Measurements from ENCODE around the gene CACNA1F. TPM values are rescaled to one million over a fixed set of nuclear protein-coding genes. Genes with fewer than 3 reads are reported as not detected.

Gene CACNA1F
- polyA plus RNA-seq, 3 donors: 0.73 TPM; not detected in 2

GRCh38 chrX:49273181-49273727 lies 40.1 kb upstream of the CACNA1F start:
- TF ChIP-seq, protein P1, sequence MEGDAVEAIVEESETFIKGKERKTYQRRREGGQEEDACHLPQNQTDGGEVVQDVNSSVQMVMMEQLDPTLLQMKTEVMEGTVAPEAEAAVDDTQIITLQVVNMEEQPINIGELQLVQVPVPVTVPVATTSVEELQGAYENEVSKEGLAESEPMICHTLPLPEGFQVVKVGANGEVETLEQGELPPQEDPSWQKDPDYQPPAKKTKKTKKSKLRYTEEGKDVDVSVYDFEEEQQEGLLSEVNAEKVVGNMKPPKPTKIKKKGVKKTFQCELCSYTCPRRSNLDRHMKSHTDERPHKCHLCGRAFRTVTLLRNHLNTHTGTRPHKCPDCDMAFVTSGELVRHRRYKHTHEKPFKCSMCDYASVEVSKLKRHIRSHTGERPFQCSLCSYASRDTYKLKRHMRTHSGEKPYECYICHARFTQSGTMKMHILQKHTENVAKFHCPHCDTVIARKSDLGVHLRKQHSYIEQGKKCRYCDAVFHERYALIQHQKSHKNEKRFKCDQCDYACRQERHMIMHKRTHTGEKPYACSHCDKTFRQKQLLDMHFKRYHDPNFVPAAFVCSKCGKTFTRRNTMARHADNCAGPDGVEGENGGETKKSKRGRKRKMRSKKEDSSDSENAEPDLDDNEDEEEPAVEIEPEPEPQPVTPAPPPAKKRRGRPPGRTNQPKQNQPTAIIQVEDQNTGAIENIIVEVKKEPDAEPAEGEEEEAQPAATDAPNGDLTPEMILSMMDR (IDR thresholded peaks at IDR 0.05): no peak
- no peak overlapping the region for H3K27ac ChIP-seq (ENCODE audit: low read depth in 1 of 2, low read length in 2 of 2)
- H3K9me3 Mint-ChIP-seq: peaks cover 0 to 11% (median 2%) of the 10 kb centered on the region in 7 donors
- H3K4me1 ChIP-seq (ENCODE audit: control insufficient read depth in 1 of 2, insufficient read depth in 2 of 2, low read length in 2 of 2): peaks cover 28 to 33% of the 10 kb centered on the region in 2 donors
- no peak overlapping the region for H3K4me2 ChIP-seq (replicated peaks; ENCODE audit: extremely low read depth, low read length, poor library complexity, severe bottlenecking)
- peaks cover 3 to 5% of the 10 kb centered on the region in 2 donors for H3K36me3 Mint-ChIP-seq
- H3K4me3 ChIP-seq (replicated peaks in 1 of 3; ENCODE audit: low read depth in 2 of 3, low read length in 3 of 3): no peak overlapping the region
- peaks cover 0 to 12% (median 5%) of the 10 kb centered on the region in 3 donors for H3K27me3 Mint-ChIP-seq (ENCODE audit: low read depth in 3 of 3)
- WGBS (ENCODE audit: insufficient coverage): 60% methylated on average over 1 of the region's 8 CpGs
- no peak for DNase-seq
- intact Hi-C loops (cut with micrococcal nuclease): no loop called here
- H2AFZ ChIP-seq (ENCODE audit: insufficient read depth, low read depth, low read length, poor library complexity, severe bottlenecking): no peak overlapping the region
- no peak overlapping the region for H3K4me3 Mint-ChIP-seq
- no peaks in the 10 kb centered on the region for H3K36me3 ChIP-seq (replicated peaks in 1 of 2; ENCODE audit: control insufficient read depth in 1 of 2, insufficient read depth in 2 of 2, low read length in 2 of 2)
- H3K9me3 ChIP-seq (replicated peaks in 1 of 2; ENCODE audit: control insufficient read depth in 1 of 2, insufficient read depth in 1 of 2, low read length in 2 of 2): no peaks in the 10 kb centered on the region
- no peaks in the 10 kb centered on the region for H4K20me1 ChIP-seq (ENCODE audit: insufficient read depth, low read length)
- peaks cover 36% of the 10 kb centered on the region for H3K79me2 ChIP-seq (ENCODE audit: insufficient read depth, low read length)
- H3K27ac Mint-ChIP-seq: peak overlapping the region in 1 of 7 donors; percentile 61
- no peak overlapping the region for H3K9ac ChIP-seq (ENCODE audit: insufficient read depth, low read length, poor library complexity, severe bottlenecking)
- H3K27me3 ChIP-seq (ENCODE audit: control insufficient read depth in 2 of 2, insufficient read depth in 2 of 2, low read length in 2 of 2): no peaks in the 10 kb centered on the region
- H3K4me1 Mint-ChIP-seq: peaks cover 43% of the 10 kb centered on the region

DNA sequence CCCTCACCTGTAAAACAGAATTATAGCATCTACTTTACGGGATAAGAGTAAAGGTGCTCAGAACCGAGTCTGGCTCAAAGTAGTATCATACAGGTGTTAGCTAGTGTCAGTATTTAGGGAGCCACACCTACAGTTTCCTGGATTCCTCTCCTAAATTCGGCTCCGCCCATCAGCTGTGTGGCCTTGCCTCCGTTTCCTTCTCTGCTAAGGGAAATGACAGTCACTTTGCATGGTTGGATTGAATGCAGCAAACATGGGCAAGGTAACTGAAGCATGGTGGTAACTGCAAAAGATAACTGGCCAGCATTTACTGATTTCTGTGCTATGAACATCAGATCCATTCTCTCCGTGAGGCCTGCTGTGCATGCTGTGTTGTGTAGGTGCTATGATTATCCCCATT lies 39.3 kb upstream of the CACNA1F start:
- no peaks in the 10 kb centered on the region for H3K27me3 ChIP-seq (ENCODE audit: control insufficient read depth in 2 of 2, insufficient read depth in 2 of 2, low read length in 2 of 2)
- H3K9me3 ChIP-seq (replicated peaks in 1 of 2; ENCODE audit: control insufficient read depth in 1 of 2, insufficient read depth in 1 of 2, low read length in 2 of 2): no peaks in the 10 kb centered on the region
- H3K4me3 ChIP-seq (replicated peaks in 1 of 3; ENCODE audit: low read depth in 2 of 3, low read length in 3 of 3): no peak overlapping the region
- no CpG with 5 or more reads among the region's 6 CpGs for WGBS (ENCODE audit: insufficient coverage)
- Mint-ChIP-seq H3K4me1 (peaks cover 43% of the 10 kb centered on the region), H3K27me3 (ENCODE audit: low read depth in 3 of 3) (peaks cover 0 to 15% (median 5%) of the 10 kb centered on the region in 3 donors), H3K9me3 (peaks cover 0 to 11% (median 2%) of the 10 kb centered on the region in 7 donors), H3K27ac (peak overlapping the region in 2 of 7 donors; percentile 9 to 70), H3K36me3 (peaks cover 3 to 5% of the 10 kb centered on the region in 2 donors), H3K4me3 (no peak overlapping the region)
- DNase-seq: no peak
- H4K20me1 ChIP-seq (ENCODE audit: insufficient read depth, low read length): no peaks in the 10 kb centered on the region
- peaks cover 36% of the 10 kb centered on the region for H3K79me2 ChIP-seq (ENCODE audit: insufficient read depth, low read length)
- intact Hi-C loops (cut with micrococcal nuclease): no loop called here
- peaks cover 29 to 35% of the 10 kb centered on the region in 2 donors for H3K4me1 ChIP-seq (ENCODE audit: control insufficient read depth in 1 of 2, insufficient read depth in 2 of 2, low read length in 2 of 2)
- H3K36me3 ChIP-seq (replicated peaks in 1 of 2; ENCODE audit: control insufficient read depth in 1 of 2, insufficient read depth in 2 of 2, low read length in 2 of 2): no peaks in the 10 kb centered on the region
- TF ChIP-seq, protein P1 (IDR thresholded peaks at IDR 0.05): no peak
- H3K27ac ChIP-seq (ENCODE audit: low read depth in 1 of 2, low read length in 2 of 2): peak overlapping the region in 1 of 2 donors; percentile 16
- H3K9ac ChIP-seq (ENCODE audit: insufficient read depth, low read length, poor library complexity, severe bottlenecking): no peak overlapping the region
- no peak overlapping the region for H3K4me2 ChIP-seq (replicated peaks; ENCODE audit: extremely low read depth, low read length, poor library complexity, severe bottlenecking)
- no peak overlapping the region for H2AFZ ChIP-seq (ENCODE audit: insufficient read depth, low read depth, low read length, poor library complexity, severe bottlenecking)
